IMR-90 (cell line): ENCODE measurements around the gene IRF5. TPM values are rescaled to one million over a fixed set of nuclear protein-coding genes. Genes with fewer than 3 reads are reported as not detected.

Experiments used
- ATAC-seq: fragments of 200-7000 bp; cut with Tn5 transposase; 2 replicates; pipeline ENCODE4 v1.9.1; 2020; ENCODE audit warnings: low read depth, mild to moderate bottlenecking, moderate library complexity
- BruUV-seq: library from RNA; stranded (reverse); fragments of 400-500 nt; replicated peaks from 2 replicates; lab custom pipeline; 2021; lab: Mats Ljungman, UMichigan
- CTCF ChIA-PET: fragments of 300-600 bp; formaldehyde crosslinking; extraction: SDS; loops from one replicate; lab custom pipeline; 2021; ENCODE audit warnings: antibody characterized with exemption; lab: Yijun Ruan, JAX
- POLR2A ChIA-PET: fragments of 300-600 bp; sonication (Branson Sonifier 250); formaldehyde crosslinking; loops from one replicate; lab custom pipeline; 2022; ENCODE audit warnings: antibody characterized with exemption; ENCODE audit not compliant: unreplicated experiment; lab: Charles Lee
- DNase-seq: peaks from one replicate; pipeline ENCODE4 v3.0.0; 2013
- H2AFZ ChIP-seq: replicated peaks from 2 replicates; pipeline ENCODE3; 2013; ENCODE audit warnings: low read length, mild to moderate bottlenecking; ENCODE audit not compliant: poor library complexity
- H2AK5ac ChIP-seq: 2 replicates; pipeline ENCODE4 v1.6.1; 2013; ENCODE audit warnings: low read depth, low read length, inconsistent platforms
- H2AK9ac ChIP-seq: replicated peaks from 2 replicates; pipeline ENCODE3; 2013; ENCODE audit warnings: mild to moderate bottlenecking, low read depth, low read length, moderate library complexity; ENCODE audit not compliant: poor library complexity
- H2BK120ac ChIP-seq: 2 replicates; pipeline ENCODE4 v1.6.1; 2013; ENCODE audit warnings: low read depth, low read length, inconsistent platforms
- H2BK15ac ChIP-seq: 3 replicates; pipeline ENCODE4 v1.6.1; 2013; ENCODE audit warnings: low read depth, low read length, inconsistent platforms
- H2BK20ac ChIP-seq: 2 replicates; pipeline ENCODE4 v1.6.1; 2013; ENCODE audit warnings: low read depth, mild to moderate bottlenecking, inconsistent platforms, low read length, moderate library complexity
- H2BK5ac ChIP-seq: 2 replicates; pipeline ENCODE4 v1.6.1; 2013; ENCODE audit warnings: mild to moderate bottlenecking, low read depth, low read length, inconsistent platforms; ENCODE audit not compliant: poor library complexity, severe bottlenecking
- H3K14ac ChIP-seq: replicated peaks from 2 replicates; pipeline ENCODE4 v1.6.1; 2013; ENCODE audit warnings: low read depth, low read length, inconsistent platforms
- H3K18ac ChIP-seq: 2 replicates; pipeline ENCODE4 v1.6.1; 2013; ENCODE audit warnings: low read depth, low read length, control low read depth
- H3K23ac ChIP-seq: 2 replicates; pipeline ENCODE4 v1.6.1; 2013; ENCODE audit warnings: low read depth, low read length, inconsistent platforms
- H3K27ac ChIP-seq: 2 replicates; pipeline ENCODE4 v1.5.1; 2013; ENCODE audit warnings: mild to moderate bottlenecking, control low read depth, low read length; ENCODE audit not compliant: insufficient read depth
- H3K27me3 ChIP-seq: 2 replicates; pipeline ENCODE4 v1.6.1; 2013; ENCODE audit warnings: low read length; ENCODE audit not compliant: control insufficient read depth, insufficient read depth
- H3K36me3 ChIP-seq: 2 replicates; pipeline ENCODE4 v1.6.1; 2013; ENCODE audit warnings: low read length, mixed read lengths; ENCODE audit not compliant: control insufficient read depth, insufficient read depth
- H3K4ac ChIP-seq: 2 replicates; pipeline ENCODE4 v1.6.1; 2013; ENCODE audit warnings: low read depth, low read length, inconsistent platforms
- H3K4me1 ChIP-seq: 2 replicates; pipeline ENCODE4 v1.6.1; 2013; ENCODE audit warnings: low read length, mixed read lengths; ENCODE audit not compliant: control insufficient read depth, insufficient read depth
- H3K4me2 ChIP-seq: 2 replicates; pipeline ENCODE4 v1.6.1; 2013; ENCODE audit warnings: low read depth, mild to moderate bottlenecking, control low read depth, low read length, moderate library complexity
- H3K4me3 ChIP-seq: 2 replicates; pipeline ENCODE4 v1.5.1; 2013; ENCODE audit warnings: low read depth, mild to moderate bottlenecking, control low read depth, low read length, moderate library complexity; ENCODE audit not compliant: insufficient read depth
- H3K56ac ChIP-seq: 2 replicates; pipeline ENCODE4 v1.6.1; 2013; ENCODE audit warnings: low read length, inconsistent platforms; ENCODE audit not compliant: insufficient read depth; ENCODE audit errors: extremely low read depth
- H3K79me1 ChIP-seq, 2 experiments: 2 replicates each; pipeline ENCODE4 v1.6.1; 2013; ENCODE audit warnings: low read length in 2 of 2, inconsistent platforms in 1 of 2, low read depth in 1 of 2
- H3K9ac ChIP-seq: 2 replicates; pipeline ENCODE4 v1.6.1; 2013; ENCODE audit warnings: low read depth, low read length, control low read depth
- H3K9me1 ChIP-seq: 2 replicates; pipeline ENCODE4 v1.6.1; 2013; ENCODE audit warnings: low read length, inconsistent platforms; ENCODE audit not compliant: insufficient read depth
- H3K9me3 ChIP-seq: 2 replicates; pipeline ENCODE4 v1.6.1; 2013; ENCODE audit warnings: low read length; ENCODE audit not compliant: control insufficient read depth, insufficient read depth
- H4K20me1 ChIP-seq: 2 replicates; pipeline ENCODE4 v1.6.1; 2013; ENCODE audit warnings: low read length, inconsistent platforms; ENCODE audit not compliant: insufficient read depth
- H4K5ac ChIP-seq: 2 replicates; pipeline ENCODE4 v1.6.1; 2013; ENCODE audit warnings: mild to moderate bottlenecking, low read depth, low read length, control low read depth
- H4K8ac ChIP-seq, 2 experiments: 2 replicates each; pipeline ENCODE4 v1.6.1; 2013; ENCODE audit warnings: low read depth in 2 of 2, low read length in 2 of 2, control low read depth in 1 of 2, inconsistent platforms in 1 of 2
- H4K91ac ChIP-seq: 2 replicates; pipeline ENCODE4 v1.6.1; 2013; ENCODE audit warnings: low read depth, low read length, inconsistent platforms; ENCODE audit not compliant: insufficient read depth
- BHLHE40 ChIP-seq: fragments of 150-350 bp; IDR thresholded peaks from 2 replicates; pipeline ENCODE4 v1.6.1; 2016; ENCODE audit warnings: mild to moderate bottlenecking, low read depth, low read length
- MAZ ChIP-seq: IDR thresholded peaks from 2 replicates; pipeline ENCODE4 v1.6.1; 2012; ENCODE audit warnings: low read depth, mild to moderate bottlenecking, low read length, improper control_type of control experiment, moderate library complexity, borderline replicate concordance
- POLR2A ChIP-seq: IDR thresholded peaks from 2 replicates; pipeline ENCODE4 v1.6.1; 2012; ENCODE audit warnings: mild to moderate bottlenecking, low read depth, low read length
- WGBS, 2 experiments: methylation state at CpG; one replicate each; pipeline versions ENCODE4 v1.1.5 to v1.1.7; 2013; ENCODE audit warnings: missing lambda C conversion rate in 2 of 2; ENCODE audit not compliant: insufficient read length in 1 of 2; ENCODE audit errors: extremely low coverage in 2 of 2; 5-methylcytosine and 5-hydroxymethylcytosine counted together
- dilution Hi-C: fragments of 300-500 bp; cut with HindIII; formaldehyde crosslinking; loops from one replicate; pipeline ENCODE4 v1.14.3; 2018; ENCODE audit warnings: low sequenced_read_pairs; ENCODE audit not compliant: unreplicated experiment
- in situ Hi-C: fragments of 300-500 bp; cut with MboI; formaldehyde crosslinking; loops from 3 replicates; pipeline ENCODE4 v1.14.3; 2019; ENCODE audit warnings: low sequenced_read_pairs, inconsistent platforms, mixed read lengths
- intact Hi-C: fragments of 100-400 bp; cut with micrococcal nuclease; formaldehyde crosslinking; loops from 2 replicates; pipeline ENCODE4 v1.10.0; 2022
- polyA plus RNA-seq, 3 experiments: library from polyadenylated mRNA; depleted of rRNA; stranded (reverse); fragments of >200 nt; gene quantifications; 2 replicates each; pipeline ENCODE4 v1.2.3, GENCODE V29; 2012; ENCODE audit warnings: low replicate concordance in 1 of 3
- total RNA-seq: library from RNA; depleted of rRNA; stranded (reverse); fragments of >200 nt; gene quantifications from 2 replicates; pipeline ENCODE4 v1.2.3, GENCODE V29; 2012

The IRF5 gene
- total and polyA plus RNA-seq, 2 of the 4 experiments (the other 2 are of a cell fraction) = 0.14 to 0.18 TPM

DNA sequence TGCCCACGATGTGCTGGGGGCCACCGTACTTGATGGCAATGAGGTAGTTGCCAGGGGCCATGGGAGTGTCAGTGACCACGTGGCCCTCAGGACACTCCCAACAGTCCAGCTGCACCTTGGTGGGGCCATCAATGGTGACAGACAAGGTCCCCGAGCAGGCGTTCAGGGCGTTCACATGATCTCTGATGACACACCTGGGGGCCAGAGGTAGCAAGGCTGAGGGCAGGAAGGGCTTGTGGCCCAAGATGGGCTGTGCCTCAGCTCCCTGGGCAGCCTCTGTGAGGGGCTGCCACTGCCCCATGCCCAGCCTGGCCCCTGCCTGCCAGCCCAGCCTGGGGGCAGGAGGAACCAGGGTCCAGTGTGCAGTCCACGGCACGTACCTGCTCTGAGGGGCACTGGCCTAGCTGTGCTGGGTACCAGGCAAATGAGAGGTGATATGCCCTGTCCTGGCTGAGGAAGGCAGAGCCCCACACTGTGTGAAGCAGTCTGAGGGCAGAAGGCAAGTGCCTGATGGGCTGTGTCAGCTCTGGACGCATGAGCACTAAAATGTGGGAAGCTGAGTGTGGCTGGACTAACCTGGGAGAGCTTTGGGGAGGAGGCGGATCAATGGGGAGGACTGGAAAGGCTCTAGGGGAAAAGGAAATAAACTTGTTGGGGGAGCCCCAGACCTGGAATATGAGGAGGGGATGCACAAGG, 23.7 kb upstream of the IRF5 start:
- 68% methylated on average over 6 of the region's 10 CpGs; no CpG with 5 or more reads in 1 of the 2 experiments for WGBS, 2 experiments
- no peaks in the 10 kb centered on the region for H3K79me1 ChIP-seq
- no peak overlapping the region for H3K27ac ChIP-seq
- TF ChIP-seq MAZ (no peak), POLR2A (no peak), BHLHE40 (no peak)
- H4K20me1 ChIP-seq = 0 out of 2 replicates have a peak, but pooled peaks cover 3% of the 10 kb centered on the region
- H3K4me1 ChIP-seq = peaks cover 2% of the 10 kb centered on the region; the same call in 1 of the 2 replicates
- dilution Hi-C loops (no loop called here), intact Hi-C loops (no loop called here), in situ Hi-C loops (no loop called here)
- no peak overlapping the region for H4K8ac ChIP-seq
- H4K5ac ChIP-seq = no peak overlapping the region
- DNase-seq = no peak
- peaks cover 80% of the 10 kb centered on the region for H3K27me3 ChIP-seq
- H3K56ac ChIP-seq = no peak overlapping the region
- no peak overlapping the region for H2BK20ac ChIP-seq
- no peaks in the 10 kb centered on the region for H3K36me3 ChIP-seq
- no peak overlapping the region for H4K91ac ChIP-seq
- H3K9ac ChIP-seq = no peak overlapping the region
- ChIA-PET POLR2A (no interaction called here), CTCF (no interaction called here)
- H3K4ac ChIP-seq = no peak overlapping the region
- no peak overlapping the region for H3K4me3 ChIP-seq
- BruUV-seq = no TSS peak
- H2AFZ ChIP-seq = no peak overlapping the region
- peaks cover 5% of the 10 kb centered on the region for H3K9me3 ChIP-seq
- no peaks in the 10 kb centered on the region for H3K9me1 ChIP-seq
- H2AK9ac ChIP-seq = no peak overlapping the region
- H2BK5ac ChIP-seq = no peak overlapping the region
- H2AK5ac ChIP-seq = no peak overlapping the region
- no peak overlapping the region for H3K14ac ChIP-seq
- H2BK15ac ChIP-seq = no peak overlapping the region
- ATAC-seq = no peak
- H3K4me2 ChIP-seq = no peak overlapping the region
- no peak overlapping the region for H3K18ac ChIP-seq
- no peak overlapping the region for H2BK120ac ChIP-seq
- no peak overlapping the region for H3K23ac ChIP-seq
